Peyer's patch (tissue), 4 donors: ENCODE data around the gene CTAGE8.
"Not testable (repeated sequence)": the region's sequence is repeated elsewhere in the genome, so short reads cannot be mapped to it uniquely, and the experiment has no call there.

Experiments used
- POLR2A ChIP-seq, 2 donors: fragments of 450-650 bp; IDR thresholded peaks; one replicate each; pipeline ENCODE4 v1.5.1; 2017; ENCODE audit warnings: antibody characterized with exemption in 2 of 2, mild to moderate bottlenecking in 2 of 2, moderate library complexity in 2 of 2
- TF ChIP-seq, protein P1 (sequence below), 6 experiments: fragments of 450-650 bp in 4 of 6; fragments of 200-600 bp in 2 of 6; sonication (generic) in 1 of 6; IDR thresholded peaks; one replicate each; pipeline ENCODE4 v1.5.1; 2017 to 2019; ENCODE audit warnings: antibody characterized with exemption in 6 of 6, mild to moderate bottlenecking in 3 of 6, moderate library complexity in 1 of 6

DNA sequence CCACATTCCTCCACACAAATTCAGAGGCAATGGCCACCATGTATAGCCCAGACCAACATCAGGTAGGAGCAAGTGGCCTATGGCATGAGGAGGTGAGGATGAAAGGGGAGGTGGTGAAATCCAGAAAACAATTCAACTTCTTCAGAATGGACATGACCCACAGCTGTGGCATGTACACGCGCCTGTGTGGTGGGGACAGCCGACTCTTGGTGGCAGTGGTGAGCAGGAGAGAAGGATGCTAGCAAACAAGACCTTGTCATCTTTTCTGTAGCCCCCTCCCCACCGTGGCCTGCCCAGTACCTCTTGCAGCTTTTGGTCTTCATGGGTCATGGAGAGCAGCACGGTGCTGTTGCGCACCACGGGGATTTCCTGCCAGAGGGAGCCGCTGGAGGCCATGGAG is 12.9 kb upstream of the CTAGE8 start:
- not testable (repeated sequence) for TF ChIP-seq POLR2A (IDR thresholded peaks at IDR 0.05)
- TF ChIP-seq, protein P1, sequence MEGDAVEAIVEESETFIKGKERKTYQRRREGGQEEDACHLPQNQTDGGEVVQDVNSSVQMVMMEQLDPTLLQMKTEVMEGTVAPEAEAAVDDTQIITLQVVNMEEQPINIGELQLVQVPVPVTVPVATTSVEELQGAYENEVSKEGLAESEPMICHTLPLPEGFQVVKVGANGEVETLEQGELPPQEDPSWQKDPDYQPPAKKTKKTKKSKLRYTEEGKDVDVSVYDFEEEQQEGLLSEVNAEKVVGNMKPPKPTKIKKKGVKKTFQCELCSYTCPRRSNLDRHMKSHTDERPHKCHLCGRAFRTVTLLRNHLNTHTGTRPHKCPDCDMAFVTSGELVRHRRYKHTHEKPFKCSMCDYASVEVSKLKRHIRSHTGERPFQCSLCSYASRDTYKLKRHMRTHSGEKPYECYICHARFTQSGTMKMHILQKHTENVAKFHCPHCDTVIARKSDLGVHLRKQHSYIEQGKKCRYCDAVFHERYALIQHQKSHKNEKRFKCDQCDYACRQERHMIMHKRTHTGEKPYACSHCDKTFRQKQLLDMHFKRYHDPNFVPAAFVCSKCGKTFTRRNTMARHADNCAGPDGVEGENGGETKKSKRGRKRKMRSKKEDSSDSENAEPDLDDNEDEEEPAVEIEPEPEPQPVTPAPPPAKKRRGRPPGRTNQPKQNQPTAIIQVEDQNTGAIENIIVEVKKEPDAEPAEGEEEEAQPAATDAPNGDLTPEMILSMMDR (IDR thresholded peaks at IDR 0.05), result not testable (repeated sequence)
